MM.1S (cell line): ENCODE results near the gene BAG2.

Source experiments
- DNase-seq: peaks from one replicate; pipeline ENCODE4 v3.0.0-alpha.2; 2015
- H2AFZ ChIP-seq: fragments of 300-600 bp; sonication (generic); 2 replicates; pipeline ENCODE4 v1.6.0; 2016; ENCODE audit warnings: antibody characterized with exemption, low read length
- H3F3A ChIP-seq: fragments of 300-600 bp; sonication (generic); 2 replicates; pipeline ENCODE4 v1.6.1; 2016; ENCODE audit warnings: mild to moderate bottlenecking, antibody characterized with exemption, low read length, moderate library complexity, mixed read lengths; ENCODE audit not compliant: insufficient read depth
- H3K27ac ChIP-seq: fragments of 300-600 bp; sonication (generic); 2 replicates; pipeline ENCODE4 v1.5.1; 2016; ENCODE audit warnings: mild to moderate bottlenecking, low read length
- H3K27me3 ChIP-seq: fragments of 300-600 bp; sonication (generic); replicated peaks from 2 replicates; pipeline ENCODE4 v1.6.0; 2016; ENCODE audit warnings: low read length; ENCODE audit not compliant: insufficient read depth
- H3K36me3 ChIP-seq: fragments of 300-600 bp; sonication (generic); replicated peaks from 2 replicates; pipeline ENCODE4 v1.6.1; 2016; ENCODE audit warnings: mild to moderate bottlenecking, low read length, mixed read lengths; ENCODE audit not compliant: insufficient read depth
- H3K4me1 ChIP-seq: fragments of 300-600 bp; sonication (generic); 2 replicates; pipeline ENCODE4 v1.6.1; 2016; ENCODE audit warnings: low read length, mixed read lengths
- H3K4me2 ChIP-seq: fragments of 300-600 bp; sonication (generic); 2 replicates; pipeline ENCODE4 v1.6.0; 2016; ENCODE audit warnings: low read depth, low read length
- H3K4me3 ChIP-seq: fragments of 300-600 bp; sonication (generic); 2 replicates; pipeline ENCODE4 v1.5.1; 2016; ENCODE audit warnings: low read length, mixed read lengths
- H3K79me2 ChIP-seq: fragments of 300-600 bp; sonication (generic); 2 replicates; pipeline ENCODE4 v1.6.1; 2016; ENCODE audit warnings: mixed run types, low read length, mixed read lengths
- H3K9ac ChIP-seq: fragments of 300-600 bp; sonication (generic); 2 replicates; pipeline ENCODE4 v1.6.1; 2016; ENCODE audit warnings: low read length, mixed read lengths
- H3K9me2 ChIP-seq: fragments of 300-600 bp; sonication (generic); replicated peaks from 2 replicates; pipeline ENCODE4 v1.6.1; 2016; ENCODE audit warnings: mild to moderate bottlenecking, low read length, mixed read lengths; ENCODE audit not compliant: insufficient read depth
- H3K9me3 ChIP-seq: fragments of 300-600 bp; sonication (generic); replicated peaks from 2 replicates; pipeline ENCODE4 v1.6.1; 2016; ENCODE audit warnings: mild to moderate bottlenecking, low read length, mixed read lengths; ENCODE audit not compliant: insufficient read depth
- H4K20me1 ChIP-seq: fragments of 300-600 bp; sonication (generic); 2 replicates; pipeline ENCODE4 v1.6.1; 2016; ENCODE audit warnings: mild to moderate bottlenecking, low read length, moderate library complexity, mixed read lengths; ENCODE audit not compliant: insufficient read depth
- CTCF ChIP-seq: fragments of 300-600 bp; sonication (generic); IDR thresholded peaks from 2 replicates; pipeline ENCODE4 v1.5.1; 2016; ENCODE audit warnings: antibody characterized with exemption, low read length, mixed read lengths
- EZH2 ChIP-seq: fragments of 300-600 bp; sonication (generic); optimal IDR thresholded peaks from 2 replicates; pipeline ENCODE3; 2017; ENCODE audit warnings: low read depth, mild to moderate bottlenecking, antibody characterized with exemption, low read length, mixed read lengths
- EZH2phosphoT487 ChIP-seq: fragments of 300-600 bp; sonication (generic); IDR thresholded peaks from 2 replicates; pipeline ENCODE4 v1.6.1; 2018; ENCODE audit warnings: antibody characterized with exemption, low read length

Gene BAG2

GRCh38 chr6:57137350-57137749 is 34.8 kb upstream of the BAG2 start:
- Histone ChIP-seq H3K4me1 (no peaks in the 10 kb centered on the region), H3K4me2 (no peak overlapping the region), H3F3A (no peaks in the 10 kb centered on the region), H3K27me3 (no peaks in the 10 kb centered on the region), H2AFZ (no peak overlapping the region), H3K9me3 (no peaks in the 10 kb centered on the region), H3K36me3 (0 out of 2 replicates have a peak, but pooled peaks cover 7% of the 10 kb centered on the region), H3K9me2 (no peaks in the 10 kb centered on the region), H3K79me2 (no peaks in the 10 kb centered on the region), H4K20me1 (no peaks in the 10 kb centered on the region), H3K9ac (no peak overlapping the region), H3K27ac (no peak overlapping the region), H3K4me3 (no peak overlapping the region)
- DNase-seq, result no peak
- TF ChIP-seq EZH2phosphoT487 (no peak), CTCF (no peak), EZH2 (no peak)

- Histone ChIP-seq H3K9me2 (no peaks in the 10 kb centered on the region), H3K4me1 (no peaks in the 10 kb centered on the region), H3F3A (no peaks in the 10 kb centered on the region), H3K27me3 (no peaks in the 10 kb centered on the region), H3K36me3 (peaks cover 5% of the 10 kb centered on the region; the same call in 1 of the 2 replicates), H3K27ac (no peak overlapping the region), H4K20me1 (no peaks in the 10 kb centered on the region), H3K4me2 (no peak overlapping the region), H3K79me2 (no peaks in the 10 kb centered on the region), H2AFZ (no peak overlapping the region), H3K9me3 (no peaks in the 10 kb centered on the region), H3K9ac (no peak overlapping the region), H3K4me3 (no peak overlapping the region)
- DNase-seq, result no peak
- TF ChIP-seq EZH2phosphoT487 (no peak), CTCF (no peak), EZH2 (no peak)
Measured at GRCh38 chr6:57138026-57138425, 34.1 kb upstream of the BAG2 start.

GRCh38 chr6:57141451-57142177 is 30.5 kb upstream of the BAG2 start:
- TF ChIP-seq CTCF (no peak), EZH2 (no peak), EZH2phosphoT487 (no peak)
- Histone ChIP-seq H3K27ac (no peak overlapping the region), H3K36me3 (peaks cover 5% of the 10 kb centered on the region; the same call in 1 of the 2 replicates), H4K20me1 (no peaks in the 10 kb centered on the region), H3K27me3 (no peaks in the 10 kb centered on the region), H3K9me3 (no peaks in the 10 kb centered on the region), H3K79me2 (no peaks in the 10 kb centered on the region), H3K4me3 (no peak overlapping the region), H3K9me2 (no peaks in the 10 kb centered on the region), H3F3A (no peaks in the 10 kb centered on the region), H2AFZ (no peak overlapping the region), H3K4me1 (no peaks in the 10 kb centered on the region), H3K4me2 (no peak overlapping the region), H3K9ac (no peak overlapping the region)
- DNase-seq, result no peak
